Measurements from ENCODE around the gene EDEM2.
A peak's percentile ranks its signal among the peaks of the same experiment; 100 is the strongest.
"Not testable (repeated sequence)": the region's sequence is repeated elsewhere in the genome, so short reads cannot be mapped to it uniquely, and the experiment has no call there.

Gene EDEM2

GRCh38 chr20:35186691-35187289 is 39.7 kb upstream of the EDEM2 start:
- not testable (repeated sequence) for H3K27ac ChIP-seq (ENCODE audit: low read length, poor library complexity, severe bottlenecking); H3K9ac ChIP-seq (ENCODE audit: low read length); H2AK5ac ChIP-seq (ENCODE audit: low read length, severe bottlenecking); H2BK120ac ChIP-seq (ENCODE audit: low read depth, low read length); H2BK15ac ChIP-seq (ENCODE audit: low read depth, poor library complexity, severe bottlenecking); H3K4me2 ChIP-seq (ENCODE audit: low read length, poor library complexity, severe bottlenecking); H3K27me3 ChIP-seq (ENCODE audit: control insufficient read depth in 1 of 2, insufficient read depth in 1 of 2, low read length in 2 of 2); H3K79me1 ChIP-seq (replicated peaks; ENCODE audit: low read length, poor library complexity, severe bottlenecking); H3K9me3 ChIP-seq (ENCODE audit: control insufficient read depth, low read length); H4K91ac ChIP-seq (ENCODE audit: low read length); H3K18ac ChIP-seq (ENCODE audit: low read depth in 1 of 2, low read length in 2 of 2); DNase-seq; H3K4me3 ChIP-seq (ENCODE audit: insufficient read depth in 1 of 2, low read depth in 1 of 2, low read length in 2 of 2); H3K36me3 ChIP-seq (ENCODE audit: control insufficient read depth in 1 of 2, insufficient read depth in 2 of 2, low read depth in 1 of 2, low read length in 2 of 2); H3K4me1 ChIP-seq (ENCODE audit: control insufficient read depth, insufficient read depth, low read depth, low read length); H3K23ac ChIP-seq (ENCODE audit: low read length in 2 of 2); H2BK5ac ChIP-seq (ENCODE audit: low read depth, low read length, poor library complexity, severe bottlenecking); H2AFZ ChIP-seq (ENCODE audit: low read depth, low read length); H3K14ac ChIP-seq (ENCODE audit: low read length in 2 of 2); H3K4ac ChIP-seq (ENCODE audit: low read depth in 1 of 2, low read length in 2 of 2)
- H2BK12ac ChIP-seq (ENCODE audit: low read length in 2 of 2) = peak overlapping the region in 1 of 2 experiments; percentile 80
- peak overlapping the region; percentile 12 for H4K8ac ChIP-seq (ENCODE audit: low read length)
- 95% methylated on average over 8 of the region's 10 CpGs for WGBS

- H3K4me1 ChIP-seq (ENCODE audit: control insufficient read depth, insufficient read depth, low read depth, low read length) = no peaks in the 10 kb centered on the region
- H3K79me1 ChIP-seq (replicated peaks; ENCODE audit: low read length, poor library complexity, severe bottlenecking) = no peaks in the 10 kb centered on the region
- no peak overlapping the region for H2BK15ac ChIP-seq (ENCODE audit: low read depth, poor library complexity, severe bottlenecking)
- H3K9ac ChIP-seq (ENCODE audit: low read length) = no peak overlapping the region
- no peak overlapping the region for H2BK12ac ChIP-seq (ENCODE audit: low read length in 2 of 2)
- H3K27me3 ChIP-seq (ENCODE audit: control insufficient read depth in 1 of 2, insufficient read depth in 1 of 2, low read length in 2 of 2) = no peaks in the 10 kb centered on the region
- no peak overlapping the region for H2AFZ ChIP-seq (ENCODE audit: low read depth, low read length)
- no peak overlapping the region for H3K4ac ChIP-seq (ENCODE audit: low read depth in 1 of 2, low read length in 2 of 2)
- H2BK120ac ChIP-seq (ENCODE audit: low read depth, low read length) = no peak overlapping the region
- H4K91ac ChIP-seq (ENCODE audit: low read length) = no peak overlapping the region
- H3K4me3 ChIP-seq (ENCODE audit: insufficient read depth in 1 of 2, low read depth in 1 of 2, low read length in 2 of 2) = no peak overlapping the region
- no peak overlapping the region for H3K23ac ChIP-seq (ENCODE audit: low read length in 2 of 2)
- H4K8ac ChIP-seq (ENCODE audit: low read length) = no peak overlapping the region
- H3K4me2 ChIP-seq (ENCODE audit: low read length, poor library complexity, severe bottlenecking) = no peak overlapping the region
- H2BK5ac ChIP-seq (ENCODE audit: low read depth, low read length, poor library complexity, severe bottlenecking) = no peak overlapping the region
- H3K27ac ChIP-seq (ENCODE audit: low read length, poor library complexity, severe bottlenecking) = no peak overlapping the region
- no peaks in the 10 kb centered on the region for H3K9me3 ChIP-seq (ENCODE audit: control insufficient read depth, low read length)
- peaks cover under 1 to 31% of the 10 kb centered on the region in 2 experiments for H3K36me3 ChIP-seq (ENCODE audit: control insufficient read depth in 1 of 2, insufficient read depth in 2 of 2, low read depth in 1 of 2, low read length in 2 of 2)
- no peak overlapping the region for H3K14ac ChIP-seq (ENCODE audit: low read length in 2 of 2)
- no peak overlapping the region for H2AK5ac ChIP-seq (ENCODE audit: low read length, severe bottlenecking)
- H3K18ac ChIP-seq (ENCODE audit: low read depth in 1 of 2, low read length in 2 of 2) = no peak overlapping the region
- DNase-seq = no peak
Observed at GRCh38 chr20:35181731-35182130, 34.6 kb upstream of the EDEM2 start.

GRCh38 chr20:35180266-35180665 is 33.1 kb upstream of the EDEM2 start:
- H3K9me3 ChIP-seq (ENCODE audit: control insufficient read depth, low read length) = no peaks in the 10 kb centered on the region
- peaks cover 12 to 41% of the 10 kb centered on the region in 2 experiments for H3K36me3 ChIP-seq (ENCODE audit: control insufficient read depth in 1 of 2, insufficient read depth in 2 of 2, low read depth in 1 of 2, low read length in 2 of 2)
- no peak overlapping the region for H2AK5ac ChIP-seq (ENCODE audit: low read length, severe bottlenecking)
- no peaks in the 10 kb centered on the region for H3K27me3 ChIP-seq (ENCODE audit: control insufficient read depth in 1 of 2, insufficient read depth in 1 of 2, low read length in 2 of 2)
- no peak overlapping the region for H4K8ac ChIP-seq (ENCODE audit: low read length)
- peaks cover 3% of the 10 kb centered on the region for H3K79me1 ChIP-seq (replicated peaks; ENCODE audit: low read length, poor library complexity, severe bottlenecking)
- DNase-seq = no peak
- H2BK15ac ChIP-seq (ENCODE audit: low read depth, poor library complexity, severe bottlenecking) = no peak overlapping the region
- no peaks in the 10 kb centered on the region for H3K4me1 ChIP-seq (ENCODE audit: control insufficient read depth, insufficient read depth, low read depth, low read length)
- H2BK120ac ChIP-seq (ENCODE audit: low read depth, low read length) = no peak overlapping the region
- no peak overlapping the region for H3K9ac ChIP-seq (ENCODE audit: low read length)
- no peak overlapping the region for H2AFZ ChIP-seq (ENCODE audit: low read depth, low read length)
- WGBS = 90% methylated on average over 5 of the region's 5 CpGs
- peak overlapping the region in 1 of 2 experiments; percentile 11 for H3K18ac ChIP-seq (ENCODE audit: low read depth in 1 of 2, low read length in 2 of 2)
- no peak overlapping the region for H3K14ac ChIP-seq (ENCODE audit: low read length in 2 of 2)
- H3K23ac ChIP-seq (ENCODE audit: low read length in 2 of 2) = no peak overlapping the region
- H3K4me3 ChIP-seq (ENCODE audit: insufficient read depth in 1 of 2, low read depth in 1 of 2, low read length in 2 of 2) = no peak overlapping the region
- no peak overlapping the region for H4K91ac ChIP-seq (ENCODE audit: low read length)
- no peak overlapping the region for H3K27ac ChIP-seq (ENCODE audit: low read length, poor library complexity, severe bottlenecking)
- no peak overlapping the region for H3K4me2 ChIP-seq (ENCODE audit: low read length, poor library complexity, severe bottlenecking)
- no peak overlapping the region for H3K4ac ChIP-seq (ENCODE audit: low read depth in 1 of 2, low read length in 2 of 2)
- H2BK12ac ChIP-seq (ENCODE audit: low read length in 2 of 2) = no peak overlapping the region
- H2BK5ac ChIP-seq (ENCODE audit: low read depth, low read length, poor library complexity, severe bottlenecking) = no peak overlapping the region

- H3K9ac ChIP-seq (ENCODE audit: low read length) = no peak overlapping the region
- H3K4ac ChIP-seq (ENCODE audit: low read depth in 1 of 2, low read length in 2 of 2) = no peak overlapping the region
- H2AFZ ChIP-seq (ENCODE audit: low read depth, low read length) = no peak overlapping the region
- no peak overlapping the region for H3K4me2 ChIP-seq (ENCODE audit: low read length, poor library complexity, severe bottlenecking)
- H3K27ac ChIP-seq (ENCODE audit: low read length, poor library complexity, severe bottlenecking) = no peak overlapping the region
- H3K36me3 ChIP-seq (ENCODE audit: control insufficient read depth in 1 of 2, insufficient read depth in 2 of 2, low read depth in 1 of 2, low read length in 2 of 2) = peaks cover 19 to 41% of the 10 kb centered on the region in 2 experiments
- no peaks in the 10 kb centered on the region for H3K27me3 ChIP-seq (ENCODE audit: control insufficient read depth in 1 of 2, insufficient read depth in 1 of 2, low read length in 2 of 2)
- H2BK5ac ChIP-seq (ENCODE audit: low read depth, low read length, poor library complexity, severe bottlenecking) = no peak overlapping the region
- no peak overlapping the region for H2BK120ac ChIP-seq (ENCODE audit: low read depth, low read length)
- no peak overlapping the region for H3K4me3 ChIP-seq (ENCODE audit: insufficient read depth in 1 of 2, low read depth in 1 of 2, low read length in 2 of 2)
- H3K79me1 ChIP-seq (replicated peaks; ENCODE audit: low read length, poor library complexity, severe bottlenecking) = peaks cover 4% of the 10 kb centered on the region
- no peak overlapping the region for H3K18ac ChIP-seq (ENCODE audit: low read depth in 1 of 2, low read length in 2 of 2)
- no peak overlapping the region for H2BK12ac ChIP-seq (ENCODE audit: low read length in 2 of 2)
- H2AK5ac ChIP-seq (ENCODE audit: low read length, severe bottlenecking) = no peak overlapping the region
- no peaks in the 10 kb centered on the region for H3K9me3 ChIP-seq (ENCODE audit: control insufficient read depth, low read length)
- no peak overlapping the region for H2BK15ac ChIP-seq (ENCODE audit: low read depth, poor library complexity, severe bottlenecking)
- H3K23ac ChIP-seq (ENCODE audit: low read length in 2 of 2) = no peak overlapping the region
- no peak for DNase-seq
- H4K8ac ChIP-seq (ENCODE audit: low read length) = no peak overlapping the region
- H3K4me1 ChIP-seq (ENCODE audit: control insufficient read depth, insufficient read depth, low read depth, low read length) = peaks cover 2% of the 10 kb centered on the region
- no peak overlapping the region for H3K14ac ChIP-seq (ENCODE audit: low read length in 2 of 2)
- H4K91ac ChIP-seq (ENCODE audit: low read length) = no peak overlapping the region
- WGBS = over 99% methylated on average over 10 of the region's 11 CpGs
Observed at GRCh38 chr20:35179292-35180212, 32.4 kb upstream of the EDEM2 start.
